ENCODE results near the gene FERMT1.

FERMT1 gene

GRCh38 chr20:6126846-6127245 is 4.0 kb upstream of the FERMT1 start:
- Histone ChIP-seq H3K27me3 (ENCODE audit: control insufficient read depth in 1 of 2, insufficient read depth in 1 of 2, low read length in 2 of 2) (peaks cover 8 to 15% of the 10 kb centered on the region in 2 experiments), H4K8ac (ENCODE audit: low read length) (no peak overlapping the region), H3K9me3 (ENCODE audit: control insufficient read depth, low read length) (no peaks in the 10 kb centered on the region), H3K4me3 (ENCODE audit: insufficient read depth in 1 of 2, low read depth in 1 of 2, low read length in 2 of 2) (no peak overlapping the region), H3K4me2 (ENCODE audit: low read length, poor library complexity, severe bottlenecking) (no peak overlapping the region), H2BK15ac (ENCODE audit: low read depth, poor library complexity, severe bottlenecking) (no peak overlapping the region), H2AFZ (ENCODE audit: low read depth, low read length) (no peak overlapping the region), H2BK5ac (ENCODE audit: low read depth, low read length, poor library complexity, severe bottlenecking) (no peak overlapping the region), H4K91ac (ENCODE audit: low read length) (no peak overlapping the region), H2BK12ac (ENCODE audit: low read length in 2 of 2) (no peak overlapping the region), H3K9ac (ENCODE audit: low read length) (no peak overlapping the region), H3K4ac (ENCODE audit: low read depth in 1 of 2, low read length in 2 of 2) (no peak overlapping the region), H3K4me1 (ENCODE audit: control insufficient read depth, insufficient read depth, low read depth, low read length) (peaks cover 13% of the 10 kb centered on the region), H3K14ac (ENCODE audit: low read length in 2 of 2) (no peak overlapping the region), H2BK120ac (ENCODE audit: low read depth, low read length) (no peak overlapping the region), H3K36me3 (ENCODE audit: control insufficient read depth in 1 of 2, insufficient read depth in 2 of 2, low read depth in 1 of 2, low read length in 2 of 2) (no peaks in the 10 kb centered on the region), H2AK5ac (ENCODE audit: low read length, severe bottlenecking) (no peak overlapping the region), H3K79me1 (replicated peaks; ENCODE audit: low read length, poor library complexity, severe bottlenecking) (no peaks in the 10 kb centered on the region), H3K23ac (ENCODE audit: low read length in 2 of 2) (no peak overlapping the region), H3K18ac (ENCODE audit: low read depth in 1 of 2, low read length in 2 of 2) (no peak overlapping the region), H3K27ac (ENCODE audit: low read length, poor library complexity, severe bottlenecking) (no peak overlapping the region)
- no peak for DNase-seq
- 100% methylated on average over 2 of the region's 2 CpGs for WGBS

GRCh38 chr20:6123649-6124014 is 802 bp upstream of the FERMT1 start:
- peak overlapping the region in 1 of 2 experiments; percentile 87 for H3K4me3 ChIP-seq (ENCODE audit: insufficient read depth in 1 of 2, low read depth in 1 of 2, low read length in 2 of 2)
- no peak for DNase-seq

GRCh38 chr20:6122111-6122872 is 538 bp downstream of the FERMT1 start:
- no peak overlapping the region for H3K4ac ChIP-seq (ENCODE audit: low read depth in 1 of 2, low read length in 2 of 2)
- peak overlapping the region; percentile 96 for H2AFZ ChIP-seq (ENCODE audit: low read depth, low read length)
- peak overlapping the region; percentile 60 for H2BK15ac ChIP-seq (ENCODE audit: low read depth, poor library complexity, severe bottlenecking)
- H2BK120ac ChIP-seq (ENCODE audit: low read depth, low read length) = no peak overlapping the region
- WGBS = 2% methylated on average over 22 of the region's 27 CpGs
- no peaks in the 10 kb centered on the region for H3K79me1 ChIP-seq (replicated peaks; ENCODE audit: low read length, poor library complexity, severe bottlenecking)
- peaks cover 0 to 13% of the 10 kb centered on the region in 2 experiments for H3K36me3 ChIP-seq (ENCODE audit: control insufficient read depth in 1 of 2, insufficient read depth in 2 of 2, low read depth in 1 of 2, low read length in 2 of 2)
- H3K9ac ChIP-seq (ENCODE audit: low read length) = peak overlapping the region; percentile 91
- H3K4me2 ChIP-seq (ENCODE audit: low read length, poor library complexity, severe bottlenecking) = peak overlapping the region; percentile 92
- no peak overlapping the region for H2AK5ac ChIP-seq (ENCODE audit: low read length, severe bottlenecking)
- H3K4me1 ChIP-seq (ENCODE audit: control insufficient read depth, insufficient read depth, low read depth, low read length) = peaks cover 13% of the 10 kb centered on the region
- no peak overlapping the region for H2BK5ac ChIP-seq (ENCODE audit: low read depth, low read length, poor library complexity, severe bottlenecking)
- no peak overlapping the region for H3K27ac ChIP-seq (ENCODE audit: low read length, poor library complexity, severe bottlenecking)
- H3K18ac ChIP-seq (ENCODE audit: low read depth in 1 of 2, low read length in 2 of 2) = peak overlapping the region; percentile 11 to 83
- no peak overlapping the region for H2BK12ac ChIP-seq (ENCODE audit: low read length in 2 of 2)
- peak overlapping the region; percentile 87 for H4K8ac ChIP-seq (ENCODE audit: low read length)
- H3K27me3 ChIP-seq (ENCODE audit: control insufficient read depth in 1 of 2, insufficient read depth in 1 of 2, low read length in 2 of 2) = no peaks in the 10 kb centered on the region
- peak; percentile 58 for DNase-seq
- H3K23ac ChIP-seq (ENCODE audit: low read length in 2 of 2) = peak overlapping the region in 1 of 2 experiments; percentile 46
- H3K4me3 ChIP-seq (ENCODE audit: insufficient read depth in 1 of 2, low read depth in 1 of 2, low read length in 2 of 2) = peak overlapping the region; percentile 61 to 87
- H4K91ac ChIP-seq (ENCODE audit: low read length) = peak overlapping the region; percentile 40
- no peaks in the 10 kb centered on the region for H3K9me3 ChIP-seq (ENCODE audit: control insufficient read depth, low read length)
- H3K14ac ChIP-seq (ENCODE audit: low read length in 2 of 2) = no peak overlapping the region

More at GRCh38 chr20:6123649-6124014, 802 bp upstream of the FERMT1 start:
- Histone ChIP-seq H3K9ac (ENCODE audit: low read length) (peak overlapping the region; percentile 91), H3K23ac (ENCODE audit: low read length in 2 of 2) (no peak overlapping the region), H4K91ac (ENCODE audit: low read length) (no peak overlapping the region), H3K36me3 (ENCODE audit: control insufficient read depth in 1 of 2, insufficient read depth in 2 of 2, low read depth in 1 of 2, low read length in 2 of 2) (peaks cover 0 to 5% of the 10 kb centered on the region in 2 experiments), H3K27ac (ENCODE audit: low read length, poor library complexity, severe bottlenecking) (no peak overlapping the region), H2AFZ (ENCODE audit: low read depth, low read length) (peak overlapping the region; percentile 96), H4K8ac (ENCODE audit: low read length) (no peak overlapping the region), H3K79me1 (replicated peaks; ENCODE audit: low read length, poor library complexity, severe bottlenecking) (no peaks in the 10 kb centered on the region), H2BK12ac (ENCODE audit: low read length in 2 of 2) (no peak overlapping the region), H3K18ac (ENCODE audit: low read depth in 1 of 2, low read length in 2 of 2) (peak overlapping the region in 1 of 2 experiments; percentile 48), H3K14ac (ENCODE audit: low read length in 2 of 2) (no peak overlapping the region), H2BK15ac (ENCODE audit: low read depth, poor library complexity, severe bottlenecking) (no peak overlapping the region), H2BK120ac (ENCODE audit: low read depth, low read length) (no peak overlapping the region), H3K4me2 (ENCODE audit: low read length, poor library complexity, severe bottlenecking) (peak overlapping the region; percentile 92), H3K9me3 (ENCODE audit: control insufficient read depth, low read length) (no peaks in the 10 kb centered on the region), H2BK5ac (ENCODE audit: low read depth, low read length, poor library complexity, severe bottlenecking) (no peak overlapping the region), H3K27me3 (ENCODE audit: control insufficient read depth in 1 of 2, insufficient read depth in 1 of 2, low read length in 2 of 2) (peaks cover 8 to 9% of the 10 kb centered on the region in 2 experiments), H3K4me1 (ENCODE audit: control insufficient read depth, insufficient read depth, low read depth, low read length) (peaks cover 13% of the 10 kb centered on the region), H2AK5ac (ENCODE audit: low read length, severe bottlenecking) (no peak overlapping the region), H3K4ac (ENCODE audit: low read depth in 1 of 2, low read length in 2 of 2) (no peak overlapping the region)
- WGBS = 93% methylated on average over 2 of the region's 4 CpGs

- Histone ChIP-seq H3K9ac (ENCODE audit: low read length) (peak overlapping the region; percentile 91), H4K91ac (ENCODE audit: low read length) (no peak overlapping the region), H2BK120ac (ENCODE audit: low read depth, low read length) (no peak overlapping the region), H2AK5ac (ENCODE audit: low read length, severe bottlenecking) (no peak overlapping the region), H2BK12ac (ENCODE audit: low read length in 2 of 2) (peak overlapping the region in 1 of 2 experiments; percentile 10), H3K27ac (ENCODE audit: low read length, poor library complexity, severe bottlenecking) (no peak overlapping the region), H2AFZ (ENCODE audit: low read depth, low read length) (no peak overlapping the region), H3K4ac (ENCODE audit: low read depth in 1 of 2, low read length in 2 of 2) (no peak overlapping the region), H3K14ac (ENCODE audit: low read length in 2 of 2) (no peak overlapping the region), H3K79me1 (replicated peaks; ENCODE audit: low read length, poor library complexity, severe bottlenecking) (no peaks in the 10 kb centered on the region), H3K36me3 (ENCODE audit: control insufficient read depth in 1 of 2, insufficient read depth in 2 of 2, low read depth in 1 of 2, low read length in 2 of 2) (peaks cover 0 to 18% of the 10 kb centered on the region in 2 experiments), H3K4me2 (ENCODE audit: low read length, poor library complexity, severe bottlenecking) (no peak overlapping the region), H3K27me3 (ENCODE audit: control insufficient read depth in 1 of 2, insufficient read depth in 1 of 2, low read length in 2 of 2) (no peaks in the 10 kb centered on the region), H3K9me3 (ENCODE audit: control insufficient read depth, low read length) (no peaks in the 10 kb centered on the region), H3K4me1 (ENCODE audit: control insufficient read depth, insufficient read depth, low read depth, low read length) (peaks cover 13% of the 10 kb centered on the region), H3K18ac (ENCODE audit: low read depth in 1 of 2, low read length in 2 of 2) (no peak overlapping the region), H2BK5ac (ENCODE audit: low read depth, low read length, poor library complexity, severe bottlenecking) (no peak overlapping the region), H2BK15ac (ENCODE audit: low read depth, poor library complexity, severe bottlenecking) (no peak overlapping the region), H4K8ac (ENCODE audit: low read length) (no peak overlapping the region), H3K4me3 (ENCODE audit: insufficient read depth in 1 of 2, low read depth in 1 of 2, low read length in 2 of 2) (peak overlapping the region in 1 of 2 experiments; percentile 87), H3K23ac (ENCODE audit: low read length in 2 of 2) (peak overlapping the region in 1 of 2 experiments; percentile 34)
- 74% methylated on average over 1 of the region's 2 CpGs for WGBS
- no peak for DNase-seq
These were observed 1.3 kb downstream of the FERMT1 start for GRCh38 chr20:6121504-6121903.
